GM12864 (cell line): ENCODE results near the gene SNX22.

Experiments used
- DNase-seq: peaks from one replicate; pipeline ENCODE4 v3.0.0-alpha.2; 2011; ENCODE audit warnings: low read depth
- H3K4me3 ChIP-seq: 2 replicates; pipeline ENCODE4 v1.5.1; 2011; ENCODE audit warnings: mild to moderate bottlenecking, low read depth, low read length, control low read depth
- TF ChIP-seq, protein P1 (sequence below): IDR thresholded peaks from 2 replicates; pipeline ENCODE4 v1.5.1; 2011; ENCODE audit warnings: low read depth, mild to moderate bottlenecking, moderate library complexity, low read length, control low read depth, inconsistent platforms; ENCODE audit errors: missing control alignments

SNX22 gene

DNA sequence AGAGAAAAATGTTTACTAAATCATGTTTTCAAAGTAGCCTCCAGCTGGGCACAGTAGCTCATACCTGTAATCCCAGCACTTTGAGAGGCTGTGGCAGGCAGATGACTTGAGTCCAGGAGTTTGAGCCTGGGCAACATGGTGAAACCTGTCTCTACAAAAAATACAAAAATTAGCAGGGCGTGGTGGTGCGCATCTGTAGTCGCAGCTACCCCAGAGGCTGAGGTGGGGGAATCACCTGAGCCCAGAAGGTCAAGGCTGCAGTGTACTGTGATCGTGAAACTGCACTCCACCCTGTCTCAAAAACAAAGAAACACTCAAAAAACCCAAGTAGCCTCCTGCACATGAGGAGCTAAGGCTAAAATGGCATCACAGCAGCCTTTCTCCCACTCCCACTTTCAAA is 12.9 kb downstream of the SNX22 start:
- TF ChIP-seq, protein P1, sequence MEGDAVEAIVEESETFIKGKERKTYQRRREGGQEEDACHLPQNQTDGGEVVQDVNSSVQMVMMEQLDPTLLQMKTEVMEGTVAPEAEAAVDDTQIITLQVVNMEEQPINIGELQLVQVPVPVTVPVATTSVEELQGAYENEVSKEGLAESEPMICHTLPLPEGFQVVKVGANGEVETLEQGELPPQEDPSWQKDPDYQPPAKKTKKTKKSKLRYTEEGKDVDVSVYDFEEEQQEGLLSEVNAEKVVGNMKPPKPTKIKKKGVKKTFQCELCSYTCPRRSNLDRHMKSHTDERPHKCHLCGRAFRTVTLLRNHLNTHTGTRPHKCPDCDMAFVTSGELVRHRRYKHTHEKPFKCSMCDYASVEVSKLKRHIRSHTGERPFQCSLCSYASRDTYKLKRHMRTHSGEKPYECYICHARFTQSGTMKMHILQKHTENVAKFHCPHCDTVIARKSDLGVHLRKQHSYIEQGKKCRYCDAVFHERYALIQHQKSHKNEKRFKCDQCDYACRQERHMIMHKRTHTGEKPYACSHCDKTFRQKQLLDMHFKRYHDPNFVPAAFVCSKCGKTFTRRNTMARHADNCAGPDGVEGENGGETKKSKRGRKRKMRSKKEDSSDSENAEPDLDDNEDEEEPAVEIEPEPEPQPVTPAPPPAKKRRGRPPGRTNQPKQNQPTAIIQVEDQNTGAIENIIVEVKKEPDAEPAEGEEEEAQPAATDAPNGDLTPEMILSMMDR, result no peak
- DNase-seq, result peak; percentile 39
- H3K4me3 ChIP-seq, result no peak overlapping the region

DNA sequence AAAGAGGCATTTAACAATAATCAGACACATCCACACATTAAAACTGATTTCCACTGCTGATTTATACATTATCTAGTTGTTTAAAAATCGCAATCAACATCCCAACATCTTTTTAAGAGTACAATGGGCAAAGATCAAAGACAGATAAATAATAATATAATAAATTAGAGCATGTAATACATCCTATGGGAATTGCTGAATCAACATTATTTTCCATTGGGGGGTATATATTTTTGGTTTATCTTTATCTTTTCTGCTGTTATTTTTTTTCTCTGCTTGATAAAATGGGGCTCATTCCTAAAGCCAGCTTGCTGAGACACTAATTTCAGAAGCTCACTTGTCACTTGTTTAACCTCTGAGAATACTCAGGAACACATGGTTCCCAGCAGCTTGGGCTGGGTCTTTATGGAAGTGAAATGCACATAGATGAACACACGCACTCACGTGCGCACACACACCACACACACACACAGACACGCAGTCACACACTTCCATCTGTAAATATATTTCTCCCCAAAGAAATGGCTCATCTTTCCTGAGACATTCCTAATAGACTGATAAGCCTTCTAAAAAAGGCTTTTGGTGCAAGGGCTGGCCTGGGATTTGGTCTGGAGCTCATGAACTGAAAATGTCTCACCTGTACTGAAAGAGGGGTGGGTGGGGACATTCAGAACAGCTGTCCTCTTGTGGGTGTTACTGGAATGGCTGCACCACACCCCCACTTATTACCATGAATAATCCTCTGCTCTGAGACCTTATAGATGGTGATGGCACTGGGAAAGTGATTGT is 14.8 kb downstream of the SNX22 start:
- TF ChIP-seq, protein P1, result no peak
- H3K4me3 ChIP-seq, result no peak overlapping the region
- no peak for DNase-seq

DNA sequence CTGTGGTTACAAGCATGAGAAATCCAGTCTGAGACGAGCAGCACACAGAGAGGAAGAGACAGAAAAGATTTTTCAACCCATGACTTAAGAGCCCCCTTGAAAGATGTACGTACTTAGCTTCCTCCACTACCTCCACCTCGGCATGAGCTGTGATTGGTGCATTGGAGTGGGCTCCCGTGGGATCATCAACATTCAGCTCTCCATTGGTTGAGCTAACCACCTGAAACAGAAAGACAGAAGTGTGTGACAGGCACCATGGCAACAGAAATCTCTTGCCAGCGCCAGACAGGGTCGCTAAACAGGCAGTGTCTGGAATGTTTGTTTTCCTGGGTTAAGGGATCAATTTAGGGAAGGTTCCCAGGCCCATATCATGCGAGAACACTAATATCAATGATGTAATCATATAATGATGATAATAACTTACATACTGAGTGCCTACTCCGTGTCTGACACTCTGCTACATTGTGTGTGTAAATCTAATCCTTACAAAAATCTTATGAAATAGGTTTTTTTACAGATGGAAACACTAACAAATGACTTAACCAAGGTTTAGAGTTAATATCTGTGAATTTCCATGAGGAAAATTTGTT is 28.8 kb downstream of the SNX22 start:
- TF ChIP-seq, protein P1, result no peak
- DNase-seq, result no peak
- H3K4me3 ChIP-seq, result no peak overlapping the region

DNA sequence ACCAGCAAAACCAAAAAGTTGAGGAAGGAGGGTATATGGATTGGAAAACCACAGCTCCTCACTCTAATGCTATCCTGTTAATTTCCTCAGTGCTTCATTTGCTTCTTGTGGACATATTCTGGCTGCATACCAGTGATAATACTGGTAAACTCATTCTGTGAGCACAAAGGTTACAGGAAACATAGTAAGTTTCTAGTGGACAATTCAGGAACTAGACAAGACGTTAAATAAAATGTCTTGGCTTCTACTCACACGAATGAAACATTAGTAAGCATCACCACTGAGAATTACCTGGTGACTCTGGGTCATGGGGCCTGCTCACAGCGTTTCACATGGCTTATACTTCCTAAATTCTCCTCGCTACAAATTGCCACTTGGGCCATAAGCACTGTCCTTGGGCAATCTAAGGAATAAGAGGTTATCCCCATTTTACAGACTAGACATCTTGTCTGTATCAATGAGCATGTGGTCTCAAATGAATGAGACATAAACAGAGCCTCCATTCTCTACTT is 31.4 kb downstream of the SNX22 start:
- TF ChIP-seq, protein P1, result no peak
- no peak for DNase-seq
- H3K4me3 ChIP-seq, result no peak overlapping the region

DNA sequence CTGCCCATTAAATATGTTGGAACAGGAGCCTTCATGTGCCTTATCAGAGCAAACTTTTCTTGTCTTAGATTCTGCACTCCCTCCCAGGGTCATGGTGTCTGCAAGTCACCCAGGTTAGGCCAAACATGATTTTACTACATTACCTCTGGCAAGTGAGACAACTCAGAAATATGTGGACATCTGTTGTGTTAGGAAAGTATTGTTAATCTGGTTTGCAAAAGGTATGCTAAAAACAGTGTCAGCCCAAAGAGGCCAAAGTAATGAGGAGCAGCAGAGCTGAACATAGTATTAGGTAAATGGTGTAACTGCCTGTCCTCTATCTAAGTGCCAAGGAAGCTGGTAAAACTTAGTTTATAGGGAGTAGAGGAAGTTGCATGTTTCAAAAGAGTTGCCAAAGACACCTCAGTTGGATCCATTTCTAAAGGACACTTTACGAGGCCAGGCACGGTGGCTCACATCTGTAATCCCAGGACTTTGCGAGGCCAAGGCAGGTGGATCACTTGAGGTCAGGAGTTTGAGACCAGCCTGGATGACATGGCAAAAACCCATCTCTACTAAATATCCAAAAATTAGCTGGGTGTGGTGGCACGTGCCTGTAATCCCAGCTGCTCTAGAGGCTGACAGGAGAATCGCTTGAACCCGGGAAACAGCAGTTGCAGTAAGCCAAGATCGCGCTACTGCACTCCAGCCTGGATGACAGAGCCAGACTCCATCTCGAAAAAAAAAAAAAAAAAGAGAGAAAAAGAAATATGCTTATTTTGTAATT is 33.8 kb downstream of the SNX22 start:
- TF ChIP-seq, protein P1, result no peak
- no peak overlapping the region for H3K4me3 ChIP-seq
- DNase-seq, result no peak

DNA sequence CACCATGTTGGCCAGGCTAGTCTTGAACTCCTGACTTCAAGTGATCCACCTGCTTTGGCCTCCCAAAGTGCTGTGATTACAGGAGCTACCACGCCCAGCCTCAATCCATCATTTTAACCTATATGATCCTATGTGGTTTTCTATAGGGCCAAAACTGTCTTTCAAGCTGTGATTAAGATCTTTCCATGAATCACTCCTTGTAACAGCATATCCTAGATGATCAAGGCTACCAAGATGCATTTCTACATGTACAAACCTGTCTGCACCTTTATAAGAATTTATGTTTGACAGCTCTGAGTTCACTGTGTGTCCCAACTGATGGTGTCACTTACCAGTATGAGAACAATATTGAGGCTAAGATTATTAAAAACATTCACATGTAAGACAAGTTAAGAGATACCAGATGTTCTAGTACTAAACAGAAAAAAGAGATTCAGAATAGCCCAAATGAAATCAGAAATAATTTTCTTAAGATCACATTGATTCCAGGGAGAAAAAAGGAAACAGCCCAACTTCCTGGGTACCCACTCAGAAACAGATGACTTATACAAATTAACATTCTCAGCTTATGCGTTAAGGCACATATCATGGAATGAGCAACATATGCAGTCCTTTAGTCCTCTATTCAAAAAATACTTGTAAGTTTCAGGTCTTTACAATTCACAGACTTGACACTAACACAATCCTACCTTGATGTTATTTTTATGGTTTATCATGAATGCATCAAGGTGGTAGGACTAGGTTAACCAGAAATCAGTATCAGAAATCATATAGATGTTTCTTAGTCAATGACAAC is 36.1 kb downstream of the SNX22 start:
- TF ChIP-seq, protein P1, result no peak
- no peak overlapping the region for H3K4me3 ChIP-seq
- no peak for DNase-seq
